H1 (cell line): Measurements from ENCODE around the gene KCNC4. TPM values are rescaled to one million over a fixed set of nuclear protein-coding genes. Genes with fewer than 3 reads are reported as not detected.

ENCODE experiments used
- CHD1 ChIP-seq: IDR thresholded peaks from 2 replicates; pipeline ENCODE4 v1.6.1; 2012; ENCODE audit warnings: low read depth, low read length, improper control_type of control experiment
- HDAC2 ChIP-seq, 2 experiments: fragments of 300-600 bp in 1 of 2; sonication (generic) in 1 of 2; IDR thresholded peaks; 2 replicates each; pipeline ENCODE4 v1.6.1; 2011 to 2012; ENCODE audit warnings: low read depth in 2 of 2, low read length in 2 of 2, mild to moderate bottlenecking in 2 of 2, moderate library complexity in 2 of 2, borderline replicate concordance in 1 of 2, inconsistent platforms in 1 of 2
- KDM1A ChIP-seq: fragments of 200-600, 300-600 bp; sonication (generic); IDR thresholded peaks from 2 replicates; pipeline ENCODE4 v1.7.1; 2016; ENCODE audit warnings: mild to moderate bottlenecking, low read length, borderline replicate concordance
- SUZ12 ChIP-seq: fragments of 200-600 bp; sonication (generic); IDR thresholded peaks from 2 replicates; pipeline ENCODE4 v1.6.1; 2012; ENCODE audit warnings: mild to moderate bottlenecking, inconsistent platforms, low read length, moderate library complexity, mixed read lengths
- polyA plus RNA-seq, 7 experiments: library from polyadenylated mRNA; depleted of rRNA in 3 of 7; stranded (reverse) in 5 of 7; unstranded in 2 of 7; fragments of >200 nt in 5 of 7; fragments of 200-250 nt in 2 of 7; gene quantifications; 1 replicate in 5 of 7; 2 replicates in 1 of 7; 4 replicates in 1 of 7; pipeline versions ENCODE4 v1.2.1 to v1.2.3, GENCODE V29; 2011 to 2013; ENCODE audit warnings: missing spikeins in 2 of 7, mixed read lengths in 2 of 7
- total RNA-seq: library from RNA; stranded (reverse); fragmentation: NEBNext Ultra II Directional; extraction: Animal tissue kit (Norgen Biotek cat#: 25700); gene quantifications from 2 replicates; pipeline ENCODE4 v1.2.1, GENCODE V29; 2021
- TF ChIP-seq, protein P1 (sequence below): IDR thresholded peaks from 2 replicates; pipeline ENCODE4 v1.6.1; 2012; ENCODE audit warnings: inconsistent platforms

Gene KCNC4
- total and polyA plus RNA-seq, 2 of the 8 experiments (the other 6 are each of a cell fraction or from before 2014, with no cell fraction given) = 8.1 to 11.2 TPM

DNA sequence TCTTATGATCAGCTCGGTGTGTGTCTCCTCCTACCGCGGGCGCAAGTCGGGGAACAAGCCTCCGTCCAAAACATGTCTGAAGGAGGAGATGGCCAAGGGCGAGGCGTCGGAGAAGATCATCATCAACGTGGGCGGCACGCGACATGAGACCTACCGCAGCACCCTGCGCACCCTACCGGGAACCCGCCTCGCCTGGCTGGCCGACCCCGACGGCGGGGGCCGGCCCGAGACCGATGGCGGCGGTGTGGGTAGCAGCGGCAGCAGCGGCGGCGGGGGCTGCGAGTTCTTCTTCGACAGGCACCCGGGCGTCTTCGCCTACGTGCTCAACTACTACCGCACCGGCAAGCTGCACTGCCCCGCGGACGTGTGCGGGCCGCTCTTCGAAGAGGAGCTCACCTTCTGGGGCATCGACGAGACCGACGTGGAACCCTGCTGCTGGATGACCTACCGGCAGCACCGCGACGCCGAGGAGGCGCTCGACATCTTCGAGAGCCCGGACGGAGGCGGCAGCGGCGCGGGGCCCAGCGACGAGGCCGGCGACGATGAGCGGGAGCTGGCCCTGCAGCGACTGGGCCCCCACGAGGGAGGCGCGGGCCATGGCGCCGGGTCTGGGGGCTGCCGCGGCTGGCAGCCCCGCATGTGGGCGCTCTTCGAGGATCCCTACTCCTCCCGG lies 1.5 kb downstream of the KCNC4 start (continued):
- TF ChIP-seq, protein P1, sequence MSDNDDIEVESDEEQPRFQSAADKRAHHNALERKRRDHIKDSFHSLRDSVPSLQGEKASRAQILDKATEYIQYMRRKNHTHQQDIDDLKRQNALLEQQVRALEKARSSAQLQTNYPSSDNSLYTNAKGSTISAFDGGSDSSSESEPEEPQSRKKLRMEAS = peak; percentile 67
- TF ChIP-seq CHD1 (no peak), HDAC2 (IDR thresholded peaks at IDR 0.05; ENCODE audit: borderline replicate concordance in 1 of 2, low read depth in 2 of 2, low read length in 2 of 2) (no peak), SUZ12 (peak; percentile 83; the same call in 1 of the 2 replicates), KDM1A (no peak)
